Gastrocnemius medialis (tissue), 4 donors: Measurements from ENCODE around the gene SLX9. TPM values are rescaled to one million over a fixed set of nuclear protein-coding genes. Genes with fewer than 3 reads are reported as not detected.

ENCODE experiments used
- ATAC-seq, 2 donors: fragments of 150-250 bp; one replicate each; pipeline ENCODE4 v1.9.1; 2016
- DNase-seq, 2 donors: peaks; one replicate each; pipeline ENCODE4 v3.0.0-alpha.2; 2019
- H3K27ac ChIP-seq, 4 donors: fragments of 200-600 bp; sonication (generic); 1 replicate in 1 of 4; 2 replicates in 3 of 4; pipeline ENCODE4 v1.5.1; 2016 to 2018; ENCODE audit warnings: mild to moderate bottlenecking in 2 of 4, moderate library complexity in 1 of 4
- H3K27me3 ChIP-seq, 3 donors: fragments of 200-600 bp; sonication (generic) in 2 of 3; 1 replicate in 1 of 3; 2 replicates in 2 of 3; pipeline versions ENCODE4 v1.5.1 to v1.6.0; 2016 to 2019; ENCODE audit warnings: mild to moderate bottlenecking in 1 of 3, moderate library complexity in 1 of 3
- H3K36me3 ChIP-seq, 2 donors: fragments of 200-600 bp; sonication (generic) in 1 of 2; one replicate each; pipeline ENCODE4 v1.5.1; 2017 to 2018
- H3K4me1 ChIP-seq, 2 donors: fragments of 200-600 bp; sonication (generic) in 1 of 2; one replicate each; pipeline ENCODE4 v1.5.1; 2016 to 2017; ENCODE audit warnings: mild to moderate bottlenecking in 2 of 2
- H3K4me3 ChIP-seq, 4 donors: fragments of 200-600 bp; sonication (generic) in 3 of 4; 1 replicate in 1 of 4; 2 replicates in 3 of 4; pipeline ENCODE4 v1.5.1; 2016 to 2019; ENCODE audit warnings: mild to moderate bottlenecking in 2 of 4
- H3K9me3 ChIP-seq, 3 donors: fragments of 200-600 bp; sonication (generic) in 2 of 3; 1 replicate in 1 of 3; 2 replicates in 2 of 3; pipeline ENCODE4 v1.5.1; 2016 to 2019
- POLR2A ChIP-seq, 2 donors: fragments of 450-650 bp; IDR thresholded peaks; one replicate each; pipeline ENCODE4 v1.6.1; 2017; ENCODE audit warnings: antibody characterized with exemption in 2 of 2, mild to moderate bottlenecking in 2 of 2, moderate library complexity in 2 of 2
- in situ Hi-C, 4 donors: fragments of 200-750 bp; cut with MboI; loops; one replicate each; pipeline versions ENCODE4 v1.15.0 to v1.8.0; 2017; ENCODE audit warnings: low sequenced_read_pairs in 4 of 4
- intact Hi-C: fragments of 100-400 bp; cut with DNase I; formaldehyde crosslinking; loops from one replicate; pipeline ENCODE4 v1.15.1; 2023; ENCODE audit warnings: low total_unique reads
- total RNA-seq, 4 donors: library from RNA; depleted of rRNA; stranded (reverse); fragments of >200 nt; gene quantifications; one replicate each; pipeline versions ENCODE4 v1.1.0 to v1.2.3, GENCODE V29; 2016
- TF ChIP-seq, protein P1 (sequence below), 5 experiments: fragments of 450-650 bp in 3 of 5; fragments of 200-600 bp in 2 of 5; sonication (generic) in 2 of 5; IDR thresholded peaks in 4 of 5; conservative IDR thresholded peaks in 1 of 5; 1 replicate in 4 of 5; 2 replicates in 1 of 5; pipeline ENCODE4 v1.5.1; 2016 to 2019; ENCODE audit warnings: antibody characterized with exemption in 5 of 5, mild to moderate bottlenecking in 3 of 5, moderate library complexity in 3 of 5

SLX9 gene
- total RNA-seq, 4 donors from 2014 or later: 23.7 to 37.6 (median 25.8) TPM

DNA sequence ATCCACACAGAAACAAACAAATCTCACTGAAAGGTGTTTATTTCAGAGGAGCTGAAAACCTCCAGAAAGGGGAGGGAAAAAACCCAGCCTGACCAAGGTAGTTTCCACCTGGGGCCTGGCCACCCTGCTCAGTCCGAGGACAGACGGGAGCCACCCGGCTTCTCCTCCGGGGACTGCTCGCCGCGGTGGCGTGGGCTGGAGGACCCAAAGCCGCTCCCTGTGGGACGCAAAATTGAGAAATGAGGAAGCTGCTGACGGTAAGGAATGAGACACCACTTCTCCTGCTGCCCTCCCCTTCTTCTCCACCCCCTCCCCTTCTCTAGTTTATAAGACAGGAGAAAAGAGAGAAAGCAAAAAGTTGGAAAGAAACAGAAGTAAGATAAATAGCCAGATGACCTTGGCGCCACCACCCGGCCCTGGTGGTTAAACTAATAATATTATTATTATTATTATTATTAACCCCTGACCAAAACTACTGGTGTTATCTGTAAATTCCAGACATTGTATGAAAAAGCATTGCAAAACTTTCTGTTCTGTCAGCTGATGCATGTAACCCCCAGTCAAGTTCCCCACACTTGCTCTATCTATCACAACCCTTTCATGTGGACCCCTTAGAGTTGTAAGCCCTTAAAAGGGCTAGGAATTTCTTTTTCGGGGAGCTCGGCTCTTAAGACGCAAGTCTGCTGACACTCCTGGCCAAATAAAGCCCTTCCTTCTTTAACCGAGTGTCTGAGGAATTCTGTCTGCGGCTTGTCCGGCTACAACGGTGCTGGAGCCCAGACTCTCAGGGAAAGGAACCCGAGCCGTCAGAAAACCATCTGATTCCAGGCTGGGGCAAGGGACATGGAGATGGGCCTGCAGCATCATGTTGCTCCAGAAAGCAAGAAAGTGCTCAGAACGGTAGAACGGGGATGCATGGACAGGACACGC, 31.6 kb upstream of the SLX9 start:
- H3K4me3 ChIP-seq: no peak overlapping the region
- intact Hi-C loops: no loop called here
- in situ Hi-C loops: no loop called here
- H3K4me1 ChIP-seq: peaks cover 8 to 11% of the 10 kb centered on the region in 2 donors
- H3K9me3 ChIP-seq: no peaks in the 10 kb centered on the region
- no peaks in the 10 kb centered on the region for H3K36me3 ChIP-seq
- H3K27me3 ChIP-seq: peaks cover 0 to 2% (median 0%) of the 10 kb centered on the region in 3 donors
- DNase-seq: no peak
- no peak overlapping the region for H3K27ac ChIP-seq
- ATAC-seq: no peak
- TF ChIP-seq POLR2A (IDR thresholded peaks at IDR 0.05): no peak
- TF ChIP-seq, protein P1, sequence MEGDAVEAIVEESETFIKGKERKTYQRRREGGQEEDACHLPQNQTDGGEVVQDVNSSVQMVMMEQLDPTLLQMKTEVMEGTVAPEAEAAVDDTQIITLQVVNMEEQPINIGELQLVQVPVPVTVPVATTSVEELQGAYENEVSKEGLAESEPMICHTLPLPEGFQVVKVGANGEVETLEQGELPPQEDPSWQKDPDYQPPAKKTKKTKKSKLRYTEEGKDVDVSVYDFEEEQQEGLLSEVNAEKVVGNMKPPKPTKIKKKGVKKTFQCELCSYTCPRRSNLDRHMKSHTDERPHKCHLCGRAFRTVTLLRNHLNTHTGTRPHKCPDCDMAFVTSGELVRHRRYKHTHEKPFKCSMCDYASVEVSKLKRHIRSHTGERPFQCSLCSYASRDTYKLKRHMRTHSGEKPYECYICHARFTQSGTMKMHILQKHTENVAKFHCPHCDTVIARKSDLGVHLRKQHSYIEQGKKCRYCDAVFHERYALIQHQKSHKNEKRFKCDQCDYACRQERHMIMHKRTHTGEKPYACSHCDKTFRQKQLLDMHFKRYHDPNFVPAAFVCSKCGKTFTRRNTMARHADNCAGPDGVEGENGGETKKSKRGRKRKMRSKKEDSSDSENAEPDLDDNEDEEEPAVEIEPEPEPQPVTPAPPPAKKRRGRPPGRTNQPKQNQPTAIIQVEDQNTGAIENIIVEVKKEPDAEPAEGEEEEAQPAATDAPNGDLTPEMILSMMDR (IDR thresholded peaks at IDR 0.05 in 4 of 5, conservative IDR thresholded peaks at IDR 0.05 in 1 of 5): no peak

DNA sequence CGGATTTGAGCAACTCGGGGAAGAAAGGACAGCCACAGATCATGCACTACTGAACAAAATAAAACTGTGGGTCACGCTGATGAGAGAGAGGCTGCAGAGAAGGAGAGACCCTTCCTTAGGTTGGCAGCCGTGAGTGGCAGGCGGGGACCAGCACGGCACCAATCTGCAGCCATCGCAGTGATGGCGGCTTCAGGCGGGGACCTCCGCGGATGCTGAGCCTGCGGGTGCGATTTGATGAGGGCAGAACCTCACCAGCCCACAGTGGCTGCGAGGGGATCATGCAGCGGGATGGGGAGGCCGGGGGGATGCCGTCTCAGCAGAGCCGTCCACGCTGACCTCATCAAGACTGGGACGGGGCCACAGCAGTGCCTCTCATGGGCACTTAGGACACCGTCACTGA, 30.9 kb upstream of the SLX9 start:
- in situ Hi-C loops (no loop called here), intact Hi-C loops (no loop called here)
- Histone ChIP-seq H3K4me3 (no peak overlapping the region), H3K4me1 (peaks cover 8 to 11% of the 10 kb centered on the region in 2 donors), H3K27ac (no peak overlapping the region), H3K36me3 (no peaks in the 10 kb centered on the region), H3K9me3 (no peaks in the 10 kb centered on the region), H3K27me3 (peaks cover 0 to 2% (median 0%) of the 10 kb centered on the region in 3 donors)
- TF ChIP-seq, protein P1 (IDR thresholded peaks at IDR 0.05 in 4 of 5, conservative IDR thresholded peaks at IDR 0.05 in 1 of 5): no peak
- no peak for TF ChIP-seq POLR2A (IDR thresholded peaks at IDR 0.05)
- DNase-seq (no peak), ATAC-seq (no peak)

DNA sequence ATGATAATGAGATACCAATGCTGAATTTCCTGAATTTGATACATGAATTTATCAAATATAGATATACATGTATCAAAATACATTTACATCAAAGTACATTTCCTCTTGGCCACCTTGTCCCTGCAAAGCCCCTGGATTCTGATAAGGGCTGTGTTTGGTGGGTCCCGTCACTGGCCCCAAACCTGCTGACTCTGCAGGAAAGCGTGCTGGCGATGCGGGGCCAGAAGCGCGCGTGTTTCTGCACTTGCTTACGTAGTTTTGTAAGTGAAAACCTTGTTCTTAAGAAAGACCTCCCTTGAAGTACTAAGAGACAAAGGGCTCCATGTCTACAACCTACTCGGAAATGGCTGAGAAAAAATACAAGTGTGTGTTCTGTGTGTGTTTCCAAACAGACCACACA, 30.1 kb upstream of the SLX9 start:
- H3K36me3 ChIP-seq: no peaks in the 10 kb centered on the region
- in situ Hi-C loops (no loop called here), intact Hi-C loops (no loop called here)
- no peaks in the 10 kb centered on the region for H3K9me3 ChIP-seq
- DNase-seq: no peak
- H3K27ac ChIP-seq: no peak overlapping the region
- H3K4me3 ChIP-seq: no peak overlapping the region
- peaks cover 8 to 11% of the 10 kb centered on the region in 2 donors for H3K4me1 ChIP-seq
- TF ChIP-seq, protein P1 (IDR thresholded peaks at IDR 0.05 in 4 of 5, conservative IDR thresholded peaks at IDR 0.05 in 1 of 5): no peak
- TF ChIP-seq POLR2A (IDR thresholded peaks at IDR 0.05): no peak
- ATAC-seq: no peak
- peaks cover 0 to 2% (median 0%) of the 10 kb centered on the region in 3 donors for H3K27me3 ChIP-seq

DNA sequence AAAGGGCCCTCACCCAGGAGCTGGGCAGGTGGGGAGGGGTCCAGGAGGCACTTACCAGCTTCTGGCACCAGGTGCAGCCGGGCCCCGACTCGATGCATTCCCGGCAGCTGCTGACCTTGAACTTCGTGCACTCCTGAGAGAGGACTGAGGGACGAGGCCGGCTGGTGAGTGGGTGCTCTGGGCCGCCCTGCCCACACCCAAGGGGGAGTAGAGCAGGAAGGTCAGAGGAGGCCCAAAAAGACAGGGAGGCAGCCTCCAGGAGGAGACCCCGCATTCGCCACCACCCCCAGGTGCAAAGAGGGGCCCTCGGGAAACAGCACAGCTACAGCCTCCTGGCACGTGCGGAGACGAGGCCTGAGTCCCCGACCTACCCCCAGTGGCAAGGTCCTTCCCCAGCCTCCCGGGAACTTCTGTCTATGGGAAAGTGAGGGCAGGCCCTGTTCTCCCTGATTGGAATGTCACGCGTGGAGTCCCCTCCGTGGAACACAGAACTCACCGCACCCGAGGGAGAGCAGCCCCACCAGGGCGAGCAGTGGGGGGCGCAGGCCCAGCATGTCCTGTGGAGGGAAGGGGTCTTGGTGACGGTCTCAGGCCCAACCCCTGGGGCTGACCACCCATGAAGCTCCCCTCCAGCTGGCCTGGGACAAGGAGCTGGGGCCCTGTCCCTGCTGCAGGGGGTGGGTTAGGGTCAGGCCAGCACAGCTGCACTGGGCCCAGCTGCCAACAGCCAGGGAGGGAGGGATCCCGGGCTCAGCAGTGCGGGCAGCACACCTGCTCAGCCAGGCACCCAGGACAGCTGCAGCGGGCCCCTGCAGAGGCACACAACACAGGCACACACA, 29.4 kb upstream of the SLX9 start:
- intact Hi-C loops: no loop called here
- no peak for ATAC-seq
- no peaks in the 10 kb centered on the region for H3K9me3 ChIP-seq

More for the DNA sequence above, 29.4 kb upstream of the SLX9 start:
- Histone ChIP-seq H3K4me1 (peaks cover 8 to 11% of the 10 kb centered on the region in 2 donors), H3K27ac (no peak overlapping the region), H3K36me3 (no peaks in the 10 kb centered on the region), H3K4me3 (no peak overlapping the region), H3K27me3 (peaks cover 0 to 2% (median 0%) of the 10 kb centered on the region in 3 donors)
- TF ChIP-seq, protein P1 (IDR thresholded peaks at IDR 0.05 in 4 of 5, conservative IDR thresholded peaks at IDR 0.05 in 1 of 5): no peak
- no peak for DNase-seq
- in situ Hi-C loops: no loop called here
